ENCODE results near the gene ZNF354B. TPM values are rescaled to one million over a fixed set of nuclear protein-coding genes. Genes with fewer than 3 reads are reported as not detected.

The ZNF354B gene
- total and polyA plus RNA-seq, 2 of the 13 experiments (the other 11 are each of a cell fraction or from before 2014, with no cell fraction given): 7.8 to 10.3 TPM

- TF ChIP-seq SRSF9 (IDR thresholded peaks at IDR 0.05; ENCODE audit: borderline replicate concordance, insufficient read depth, low read depth, low read length, poor library complexity, severe bottlenecking) (no peak), ZNF383 (CRISPR knock-in tag; IDR thresholded peaks at IDR 0.05; ENCODE audit: borderline replicate concordance) (no peak), ZNF549 (CRISPR knock-in tag; IDR thresholded peaks at IDR 0.05) (no peak), ZNF644 (CRISPR knock-in tag; IDR thresholded peaks at IDR 0.05; ENCODE audit: low read depth) (no peak), ZNF572 (CRISPR knock-in tag; IDR thresholded peaks at IDR 0.05) (0 out of 2 replicates have a peak, but pooled peaks have one; percentile 69), ZNF136 (CRISPR knock-in tag; IDR thresholded peaks at IDR 0.05; ENCODE audit: low read depth) (no peak), ZNF331 (CRISPR knock-in tag; IDR thresholded peaks at IDR 0.05) (peak; percentile 83), TEF (CRISPR knock-in tag; IDR thresholded peaks at IDR 0.05) (no peak; the same call in 1 of the 2 replicates), ISL2 (CRISPR knock-in tag; IDR thresholded peaks at IDR 0.05) (peak; percentile 80), MYC (CRISPR knock-in tag; IDR thresholded peaks at IDR 0.05; ENCODE audit: borderline replicate concordance) (peak; percentile 87), ATRX (CRISPR knock-in tag; IDR thresholded peaks at IDR 0.05; ENCODE audit: borderline replicate concordance) (no peak), ZBTB43 (CRISPR knock-in tag; conservative IDR thresholded peaks at IDR 0.05) (peak; percentile 80), MED1 (CRISPR knock-in tag; IDR thresholded peaks at IDR 0.05) (peak; percentile 72), NFYB (CRISPR knock-in tag; IDR thresholded peaks at IDR 0.05) (peak; percentile 56), U2AF1 (optimal IDR thresholded peaks at IDR 0.05; ENCODE audit: low read depth, low read length) (no peak), ZNF747 (CRISPR knock-in tag; IDR thresholded peaks at IDR 0.05; ENCODE audit: borderline replicate concordance) (peak; percentile 50; the same call in 1 of the 2 replicates), UBTF (CRISPR knock-in tag; IDR thresholded peaks at IDR 0.05) (peak; percentile 96), SMARCC2 (IDR thresholded peaks at IDR 0.05) (no peak), REPIN1 (CRISPR knock-in tag; IDR thresholded peaks at IDR 0.05; ENCODE audit: borderline replicate concordance, low read depth) (peak; percentile 69), ZNF672 (CRISPR knock-in tag; IDR thresholded peaks at IDR 0.05) (no peak)
Observed at GRCh38 chr5:178859625-178860521, at the start of gene ZNF354B (continued).

Data from HepG2 (cell line).